ENCODE results near the gene TRAPPC6A. TPM values are rescaled to one million over a fixed set of nuclear protein-coding genes. Genes with fewer than 3 reads are reported as not detected.

TRAPPC6A gene
- total and polyA plus RNA-seq, 9 donors: 1.8 to 33.7 (median 23.4) TPM

- no peak overlapping the region for H3K27ac ChIP-seq
- peaks cover 5% of the 10 kb centered on the region for H3K4me1 ChIP-seq (ENCODE audit: insufficient read depth)
- DNase-seq: no peak
- intact Hi-C loops (cut with DNase I): no loop called here
- no peaks in the 10 kb centered on the region for H3K27me3 ChIP-seq
- no peak overlapping the region for H3K4me3 ChIP-seq
- H3K9me3 ChIP-seq: no peaks in the 10 kb centered on the region
- H3K36me3 ChIP-seq: no peaks in the 10 kb centered on the region
- TF ChIP-seq CTCF (IDR thresholded peaks at IDR 0.05) (no peak), EP300 (IDR thresholded peaks at IDR 0.05) (no peak), POLR2A (IDR thresholded peaks at IDR 0.05) (no peak)
- 91 to 93% (median 91%) methylated on average over 16 to 18 of the region's 18 CpGs for WGBS, 3 donors
Observed at GRCh38 chr19:45172611-45173208, 5.3 kb downstream of the TRAPPC6A start.

- intact Hi-C loops (cut with DNase I): no loop called here
- no peak for TF ChIP-seq EP300 (IDR thresholded peaks at IDR 0.05)
- no peak for TF ChIP-seq POLR2A (IDR thresholded peaks at IDR 0.05)
- no peak for TF ChIP-seq CTCF (IDR thresholded peaks at IDR 0.05)
- Histone ChIP-seq H3K4me1 (ENCODE audit: insufficient read depth) (peaks cover 3% of the 10 kb centered on the region), H3K9me3 (no peaks in the 10 kb centered on the region), H3K4me3 (no peak overlapping the region), H3K27ac (no peak overlapping the region), H3K27me3 (no peaks in the 10 kb centered on the region), H3K36me3 (no peaks in the 10 kb centered on the region)
- DNase-seq: no peak
- WGBS, 3 donors: 83 to 85% (median 84%) methylated on average over 4 of the region's 4 CpGs
Observed at GRCh38 chr19:45172173-45172572, 5.9 kb downstream of the TRAPPC6A start.

- no peaks in the 10 kb centered on the region for H3K36me3 ChIP-seq
- H3K27me3 ChIP-seq: no peaks in the 10 kb centered on the region
- intact Hi-C loops (cut with DNase I): no loop called here
- no peaks in the 10 kb centered on the region for H3K9me3 ChIP-seq
- WGBS, 3 donors: 40 to 65% (median 58%) methylated on average over 7 of the region's 7 CpGs
- no peak for DNase-seq
- no peaks in the 10 kb centered on the region for H3K4me1 ChIP-seq (ENCODE audit: insufficient read depth)
- H3K27ac ChIP-seq: no peak overlapping the region
- no peak overlapping the region for H3K4me3 ChIP-seq
- no peak for TF ChIP-seq EP300 (IDR thresholded peaks at IDR 0.05)
- TF ChIP-seq CTCF (IDR thresholded peaks at IDR 0.05): no peak
- TF ChIP-seq POLR2A (IDR thresholded peaks at IDR 0.05): no peak
Observed at GRCh38 chr19:45171211-45171623, 6.8 kb downstream of the TRAPPC6A start.

DNA sequence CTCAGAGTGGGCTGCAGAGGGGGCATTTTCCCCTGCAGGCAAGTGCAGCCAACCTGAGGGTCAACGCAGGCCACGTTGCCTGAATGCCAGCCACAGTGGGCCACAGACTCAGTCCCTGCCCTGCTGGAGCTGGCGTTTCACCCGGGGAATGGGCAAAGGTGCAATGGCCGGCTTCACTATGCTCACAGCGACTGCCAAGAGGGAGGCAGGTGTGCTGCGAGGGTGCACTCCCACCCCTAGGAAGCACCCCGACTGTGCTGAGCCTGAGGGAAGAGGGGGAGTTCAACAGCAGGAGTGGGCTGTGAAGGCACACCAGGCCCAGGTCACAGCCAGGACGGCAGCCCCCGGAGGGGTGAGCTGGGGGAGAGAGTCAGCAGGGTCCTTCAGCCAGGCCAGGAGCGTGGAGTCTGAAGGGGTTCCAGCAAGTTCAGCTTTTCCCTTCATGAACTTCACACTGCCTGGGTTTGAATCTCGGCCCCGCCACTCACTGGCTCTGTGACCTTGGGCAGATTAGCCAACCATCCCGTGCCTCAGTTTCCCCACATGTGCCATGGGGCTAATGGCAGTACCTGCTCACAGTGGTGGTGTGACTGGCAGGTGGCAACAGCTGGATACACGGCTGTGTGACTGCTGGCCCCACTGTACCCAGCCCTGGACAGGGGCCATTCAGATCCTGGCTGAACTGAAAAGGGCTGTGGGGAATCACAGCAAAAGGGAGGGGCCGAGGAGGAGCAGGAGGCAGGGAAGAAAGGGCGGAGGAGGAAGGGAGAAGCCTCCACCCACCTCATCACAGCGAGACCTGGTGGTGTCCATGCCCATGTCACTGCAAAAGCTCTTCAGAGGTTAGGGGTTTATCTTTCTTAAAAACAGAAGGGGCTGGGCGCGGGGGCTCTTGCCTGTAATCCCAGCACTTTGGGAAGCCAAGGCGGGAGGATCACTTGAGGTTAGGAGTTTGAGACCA, 7.6 kb downstream of the TRAPPC6A start:
- Histone ChIP-seq H3K36me3 (no peaks in the 10 kb centered on the region), H3K9me3 (no peaks in the 10 kb centered on the region), H3K4me1 (ENCODE audit: insufficient read depth) (no peaks in the 10 kb centered on the region), H3K4me3 (no peak overlapping the region), H3K27me3 (no peaks in the 10 kb centered on the region), H3K27ac (no peak overlapping the region)
- DNase-seq: no peak
- TF ChIP-seq POLR2A (IDR thresholded peaks at IDR 0.05) (no peak), EP300 (IDR thresholded peaks at IDR 0.05) (no peak), CTCF (IDR thresholded peaks at IDR 0.05) (no peak)
- WGBS, 3 donors: 75 to 81% (median 78%) methylated on average over 21 of the region's 21 CpGs
- intact Hi-C loops (cut with DNase I): no loop called here

Measured in ovary (tissue), 9 donors.